NCI-H2081 treated with DMSO at 0.1 percent for 48 hours (cell line): ENCODE measurements around the gene CACTIN.
"Not testable (repeated sequence)": the region's sequence is repeated elsewhere in the genome, so short reads cannot be mapped to it uniquely, and the experiment has no call there.

Experiments
- DNase-seq: peaks from one replicate; lab custom pipeline; 2025; lab: John Stamatoyannopoulos, UW

Gene CACTIN

GRCh38 chr19:3626473-3627350 is at the start of gene CACTIN:
Gene CACTIN, minus strand, starts transcription at chr19:3626790. Its CDS starts 28 bp downstream, at chr19:3626762.
- DNase-seq = peak; percentile 80

GRCh38 chr19:3674784-3675543 is 48.4 kb upstream of the CACTIN start:
- DNase-seq = no peak

- no peak for DNase-seq
Measured at GRCh38 chr19:3673506-3674439, 47.2 kb upstream of the CACTIN start.

GRCh38 chr19:3672993-3673392 is 46.4 kb upstream of the CACTIN start:
- DNase-seq = no peak

GRCh38 chr19:3672575-3672948 is 46.0 kb upstream of the CACTIN start:
- DNase-seq = no peak

- no peak for DNase-seq
Measured at GRCh38 chr19:3671680-3672574, 45.3 kb upstream of the CACTIN start.

- no peak for DNase-seq
Measured at GRCh38 chr19:3670796-3671679, 44.4 kb upstream of the CACTIN start.

GRCh38 chr19:3669947-3670795 is 43.6 kb upstream of the CACTIN start:
- DNase-seq = no peak

GRCh38 chr19:3669082-3669946 is 42.7 kb upstream of the CACTIN start:
- DNase-seq = no peak

- DNase-seq = no peak
Measured at GRCh38 chr19:3668331-3669081, 41.9 kb upstream of the CACTIN start.

GRCh38 chr19:3667766-3668165 is 41.2 kb upstream of the CACTIN start:
- no peak for DNase-seq

- no peak for DNase-seq
Measured at GRCh38 chr19:3667037-3667638, 40.5 kb upstream of the CACTIN start.

- DNase-seq = not testable (repeated sequence)
Measured at GRCh38 chr19:3666545-3666856, 39.9 kb upstream of the CACTIN start.

- DNase-seq = no peak
Measured at GRCh38 chr19:3665681-3666544, 39.3 kb upstream of the CACTIN start.

GRCh38 chr19:3664879-3665642 is 38.5 kb upstream of the CACTIN start:
- DNase-seq = no peak
